NCI-H748 treated with DMSO at 0.1 percent for 48 hours (cell line): Measurements from ENCODE around the gene LGALS9B.
"Not testable (repeated sequence)": the region's sequence is repeated elsewhere in the genome, so short reads cannot be mapped to it uniquely, and the experiment has no call there.

Experiments used
- DNase-seq: peaks from one replicate; lab custom pipeline; 2025; lab: John Stamatoyannopoulos, UW

Gene LGALS9B

GRCh38 chr17:20467447-20467846 is at the start of gene LGALS9B:
LGALS9B (minus strand) TSS chr17:20467539; CDS start chr17:20467470, 69 bp downstream.
- not testable (repeated sequence) for DNase-seq

- DNase-seq, result not testable (repeated sequence)
These were observed 49.6 kb upstream of the LGALS9B start for GRCh38 chr17:20516986-20517385.

- DNase-seq, result not testable (repeated sequence)
These were observed 47.8 kb upstream of the LGALS9B start for GRCh38 chr17:20515099-20515498.

- not testable (repeated sequence) for DNase-seq
These were observed 46.2 kb upstream of the LGALS9B start for GRCh38 chr17:20513539-20513938.

GRCh38 chr17:20512378-20512777 is 45.0 kb upstream of the LGALS9B start:
- DNase-seq, result not testable (repeated sequence)

GRCh38 chr17:20511778-20512177 is 44.4 kb upstream of the LGALS9B start:
- DNase-seq, result not testable (repeated sequence)

GRCh38 chr17:20505333-20505732 is 38.0 kb upstream of the LGALS9B start:
- not testable (repeated sequence) for DNase-seq

GRCh38 chr17:20504388-20505066 is 37.2 kb upstream of the LGALS9B start:
- DNase-seq, result not testable (repeated sequence)

- not testable (repeated sequence) for DNase-seq
These were observed 34.6 kb upstream of the LGALS9B start for GRCh38 chr17:20501896-20502295.

GRCh38 chr17:20500346-20500745 is 33.0 kb upstream of the LGALS9B start:
- not testable (repeated sequence) for DNase-seq

GRCh38 chr17:20495420-20495819 is 28.1 kb upstream of the LGALS9B start:
- not testable (repeated sequence) for DNase-seq

- not testable (repeated sequence) for DNase-seq
These were observed 27.4 kb upstream of the LGALS9B start for GRCh38 chr17:20494735-20495134.

GRCh38 chr17:20494147-20494546 is 26.8 kb upstream of the LGALS9B start:
- not testable (repeated sequence) for DNase-seq

GRCh38 chr17:20492971-20493370 is 25.6 kb upstream of the LGALS9B start:
- not testable (repeated sequence) for DNase-seq

GRCh38 chr17:20492099-20492498 is 24.8 kb upstream of the LGALS9B start:
- not testable (repeated sequence) for DNase-seq

- peak; percentile 35 for DNase-seq
These were observed 17.6 kb upstream of the LGALS9B start for GRCh38 chr17:20484930-20485329.

GRCh38 chr17:20479889-20480591 is 12.7 kb upstream of the LGALS9B start:
- DNase-seq, result not testable (repeated sequence)

- DNase-seq, result not testable (repeated sequence)
These were observed 10.2 kb upstream of the LGALS9B start for GRCh38 chr17:20477398-20478071.

GRCh38 chr17:20475137-20475831 is 7.9 kb upstream of the LGALS9B start:
- DNase-seq, result not testable (repeated sequence)

- DNase-seq, result not testable (repeated sequence)
These were observed 6.7 kb upstream of the LGALS9B start for GRCh38 chr17:20474081-20474480.

- not testable (repeated sequence) for DNase-seq
These were observed 2.6 kb upstream of the LGALS9B start for GRCh38 chr17:20469946-20470345.

GRCh38 chr17:20469107-20469506 is 1.8 kb upstream of the LGALS9B start:
- not testable (repeated sequence) for DNase-seq
